HCT116 (cell line): ENCODE measurements around the gene SULT1C4. TPM values are rescaled to one million over a fixed set of nuclear protein-coding genes. Genes with fewer than 3 reads are reported as not detected.

Experiments used
- ATAC-seq: fragments of 200-7000 bp; cut with Tn5 transposase; 2 replicates; pipeline ENCODE4 v1.9.1; 2020; ENCODE audit warnings: mild to moderate bottlenecking, moderate library complexity
- BruUV-seq: library from RNA; stranded (reverse); fragments of 400-500 nt; replicated peaks from 2 replicates; lab custom pipeline; 2021; lab: Mats Ljungman, UMichigan
- CTCF ChIA-PET: fragments of 300-600 bp; sonication (Branson Sonifier 250); formaldehyde crosslinking; loops from one replicate; lab custom pipeline; 2021; ENCODE audit warnings: antibody characterized with exemption; lab: Charles Lee
- POLR2A ChIA-PET: fragments of 300-600, 350-600 bp; sonication (Branson Sonifier 250); formaldehyde crosslinking; loops from one replicate; lab custom pipeline; 2021; ENCODE audit warnings: antibody characterized with exemption; lab: Charles Lee
- RAD21 ChIA-PET, 2 experiments: fragments of 300-600 bp; sonication (Branson Sonifier 250); formaldehyde crosslinking; loops; one replicate each; lab custom pipeline; 2023; ENCODE audit warnings: low total read pairs in 2 of 2; ENCODE audit not compliant: uncharacterized antibody in 2 of 2, unreplicated experiment in 2 of 2, low non-redundant PET in 1 of 2; lab: Charles Lee
- DNase-seq: peaks from one replicate; pipeline ENCODE4 v3.0.0-alpha.2; 2010; ENCODE audit warnings: low read depth, low spot score
- H2AFZ ChIP-seq: fragments of 200-600 bp; shearing (Covaris generic), sonication (generic); 2 replicates; pipeline ENCODE4 v1.6.1; 2017; ENCODE audit warnings: low read depth, mixed run types, mixed read lengths, antibody characterized with exemption, low read length; ENCODE audit not compliant: poor library complexity, severe bottlenecking
- H3K27ac ChIP-seq: 2 replicates; pipeline ENCODE4 v1.5.1; 2012; ENCODE audit warnings: low read depth, low read length
- H3K27me3 ChIP-seq: fragments of 200-600 bp; sonication (generic); 2 replicates; pipeline ENCODE4 v1.6.1; 2016; ENCODE audit warnings: mixed run types, low read length, mixed read lengths; ENCODE audit not compliant: insufficient read depth
- H3K36me3 ChIP-seq, 2 experiments: fragments of 200-500 bp in 1 of 2; fragments of 200-600 bp in 1 of 2; sonication (Bioruptor generic) in 1 of 2; sonication (generic) in 1 of 2; 2 replicates each; pipeline versions ENCODE4 v1.5.1 to v1.6.1; 2014 to 2016; ENCODE audit warnings: low read length in 2 of 2, inconsistent platforms in 1 of 2, mixed read lengths in 1 of 2, mixed run types in 1 of 2; ENCODE audit not compliant: insufficient read depth in 2 of 2, control insufficient read depth in 1 of 2
- H3K4me1 ChIP-seq, 2 experiments: fragments of 200-600 bp in 1 of 2; sonication (generic) in 1 of 2; 2 replicates each; pipeline versions ENCODE4 v1.5.1 to v1.6.1; 2012 to 2017; ENCODE audit warnings: low read length in 2 of 2, inconsistent platforms in 1 of 2, mild to moderate bottlenecking in 1 of 2, mixed read lengths in 1 of 2, mixed run types in 1 of 2, moderate library complexity in 1 of 2; ENCODE audit not compliant: insufficient read depth in 2 of 2, control insufficient read depth in 1 of 2
- H3K4me2 ChIP-seq: fragments of 200-600 bp; sonication (generic); 2 replicates; pipeline ENCODE4 v1.6.1; 2017; ENCODE audit warnings: mixed run types, low read length, mixed read lengths
- H3K4me3 ChIP-seq, 2 experiments: fragments of 200-600 bp in 1 of 2; sonication (generic) in 1 of 2; replicated peaks in 1 of 2; 2 replicates each; pipeline ENCODE4 v1.5.1; 2011 to 2016; ENCODE audit warnings: low read length in 2 of 2, control low read depth in 1 of 2, low read depth in 1 of 2, mild to moderate bottlenecking in 1 of 2, mixed read lengths in 1 of 2, mixed run types in 1 of 2
- H3K79me2 ChIP-seq: fragments of 200-600 bp; sonication (generic); 2 replicates; pipeline ENCODE4 v1.6.1; 2017; ENCODE audit warnings: mild to moderate bottlenecking, mixed run types, low read length, moderate library complexity, mixed read lengths; ENCODE audit not compliant: insufficient read depth
- H3K9ac ChIP-seq: fragments of 200-600 bp; sonication (generic); 2 replicates; pipeline ENCODE4 v1.6.1; 2016; ENCODE audit warnings: low read length, mixed read lengths
- H3K9me2 ChIP-seq: fragments of 200-600 bp; sonication (generic), shearing (Covaris generic); 2 replicates; pipeline ENCODE4 v1.6.1; 2017; ENCODE audit warnings: mixed run types, mild to moderate bottlenecking, moderate library complexity; ENCODE audit not compliant: insufficient read depth
- H3K9me3 ChIP-seq, 2 experiments: fragments of 200-500 bp in 1 of 2; fragments of 200-600 bp in 1 of 2; sonication (Bioruptor generic) in 1 of 2; sonication (generic) in 1 of 2; 2 replicates each; pipeline ENCODE4 v1.6.1; 2014 to 2017; ENCODE audit warnings: low read length in 2 of 2, mixed read lengths in 2 of 2, inconsistent platforms in 1 of 2, low read depth in 1 of 2, mild to moderate bottlenecking in 1 of 2, mixed run types in 1 of 2, moderate library complexity in 1 of 2; ENCODE audit not compliant: control insufficient read depth in 1 of 2, insufficient read depth in 1 of 2
- H4K20me1 ChIP-seq: fragments of 200-600 bp; sonication (generic), shearing (Covaris generic); 2 replicates; pipeline ENCODE4 v1.6.1; 2017; ENCODE audit warnings: mixed run types, mild to moderate bottlenecking, moderate library complexity; ENCODE audit not compliant: insufficient read depth
- ATF3 ChIP-seq: IDR thresholded peaks from 2 replicates; pipeline ENCODE4 v1.6.1; 2012
- CEBPB ChIP-seq: IDR thresholded peaks from 2 replicates; pipeline ENCODE4 v1.6.1; 2012; ENCODE audit warnings: low read depth
- CTCF ChIP-seq, 3 experiments: fragments of 200-600 bp in 1 of 3; sonication (generic) in 1 of 3; IDR thresholded peaks in 2 of 3; conservative IDR thresholded peaks in 1 of 3; 2 replicates each; pipeline ENCODE4 v1.5.1; 2012 to 2017; ENCODE audit warnings: low read depth in 2 of 3, low read length in 2 of 3, antibody characterized with exemption in 1 of 3, borderline replicate concordance in 1 of 3, control low read depth in 1 of 3, mild to moderate bottlenecking in 1 of 3, mixed read lengths in 1 of 3, mixed run types in 1 of 3, moderate library complexity in 1 of 3; ENCODE audit not compliant: insufficient read depth in 1 of 3
- EGR1 ChIP-seq: IDR thresholded peaks from 2 replicates; pipeline ENCODE4 v1.6.1; 2012; ENCODE audit warnings: low read depth
- MAX ChIP-seq: IDR thresholded peaks from 2 replicates; pipeline ENCODE4 v1.6.1; 2012
- POLR2A ChIP-seq: IDR thresholded peaks from 2 replicates; pipeline ENCODE4 v1.7.0; 2011; ENCODE audit warnings: borderline replicate concordance; ENCODE audit not compliant: insufficient read depth, insufficient read length; ENCODE audit errors: extremely low read depth
- POLR2AphosphoS5 ChIP-seq: IDR thresholded peaks from 2 replicates; pipeline ENCODE4 v1.6.1; 2011; ENCODE audit warnings: mild to moderate bottlenecking, low read depth, low read length, moderate library complexity
- RAD21 ChIP-seq: IDR thresholded peaks from 2 replicates; pipeline ENCODE4 v1.6.1; 2012; ENCODE audit warnings: low read depth, mild to moderate bottlenecking
- SP1 ChIP-seq: IDR thresholded peaks from 2 replicates; pipeline ENCODE4 v1.6.1; 2012; ENCODE audit warnings: low read depth
- TCF7L2 ChIP-seq: IDR thresholded peaks from 2 replicates; pipeline ENCODE4 v1.7.0; 2011; ENCODE audit warnings: borderline replicate concordance, inconsistent platforms; ENCODE audit not compliant: insufficient read depth, insufficient read length; ENCODE audit errors: extremely low read depth
- ZNF274 ChIP-seq: fragments of 200-500 bp; sonication (Bioruptor generic); IDR thresholded peaks from 2 replicates; pipeline ENCODE4 v1.6.1; 2014; ENCODE audit warnings: mild to moderate bottlenecking, low read depth, low read length, inconsistent platforms
- intact Hi-C: fragments of 100-400 bp; cut with micrococcal nuclease; formaldehyde crosslinking; loops from 2 replicates; pipeline ENCODE4 v1.10.0; 2022
- total RNA-seq: library from RNA; stranded (reverse); gene quantifications from one replicate; pipeline ENCODE4 v1.2.1, GENCODE V29; 2021; ENCODE audit not compliant: unreplicated experiment

The SULT1C4 gene
- total RNA-seq, 1 experiment from 2014 or later, result not detected

- Histone ChIP-seq H2AFZ (no peak overlapping the region), H3K9ac (no peak overlapping the region), H3K9me2 (no peaks in the 10 kb centered on the region), H3K27me3 (no peaks in the 10 kb centered on the region), H3K36me3 (no peaks in the 10 kb centered on the region), H3K4me3 (no peak overlapping the region), H4K20me1 (no peaks in the 10 kb centered on the region), H3K79me2 (no peaks in the 10 kb centered on the region), H3K27ac (no peak overlapping the region), H3K4me2 (no peak overlapping the region), H3K9me3 (no peaks in the 10 kb centered on the region), H3K4me1 (no peaks in the 10 kb centered on the region)
- ChIA-PET RAD21 (no interaction called here), CTCF (no interaction called here), POLR2A (no interaction called here)
- intact Hi-C loops, result no loop called here
- no peak for DNase-seq
- TF ChIP-seq EGR1, result no peak
- no peak for TF ChIP-seq RAD21
- TF ChIP-seq CEBPB, result no peak
- TF ChIP-seq ZNF274, result no peak
- BruUV-seq, result no TSS peak
- ATAC-seq, result no peak
Measured at GRCh38 chr2:108376774-108377173, 980 bp upstream of the SULT1C4 start.

GRCh38 chr2:108377401-108377800 is 353 bp upstream of the SULT1C4 start:
- H3K27ac ChIP-seq, result no peak overlapping the region
- BruUV-seq, result no TSS peak

More at GRCh38 chr2:108377401-108377800, 353 bp upstream of the SULT1C4 start:
- ChIA-PET CTCF (no interaction called here), RAD21 (no interaction called here), POLR2A (no interaction called here)
- intact Hi-C loops, result no loop called here
- H3K4me1 ChIP-seq, result no peaks in the 10 kb centered on the region
- H3K9ac ChIP-seq, result no peak overlapping the region
- no peak overlapping the region for H3K4me3 ChIP-seq
- H3K27me3 ChIP-seq, result no peaks in the 10 kb centered on the region
- H3K79me2 ChIP-seq, result no peaks in the 10 kb centered on the region
- H3K9me3 ChIP-seq, result no peaks in the 10 kb centered on the region
- no peak overlapping the region for H3K4me2 ChIP-seq
- TF ChIP-seq CTCF (IDR thresholded peaks at IDR 0.05 in 2 of 3, conservative IDR thresholded peaks at IDR 0.05 in 1 of 3; ENCODE audit: borderline replicate concordance in 1 of 3, insufficient read depth in 1 of 3, low read depth in 2 of 3, low read length in 2 of 3) (no peak), POLR2AphosphoS5 (no peak), MAX (no peak), SP1 (no peak), TCF7L2 (no peak), POLR2A (no peak), ATF3 (no peak)
- H2AFZ ChIP-seq, result no peak overlapping the region
- no peaks in the 10 kb centered on the region for H4K20me1 ChIP-seq
- H3K9me2 ChIP-seq, result no peaks in the 10 kb centered on the region
- DNase-seq, result no peak
- no peaks in the 10 kb centered on the region for H3K36me3 ChIP-seq
- no peak for ATAC-seq
